ENCODE measurements around the gene LDLRAD4. TPM values are rescaled to one million over a fixed set of nuclear protein-coding genes. Genes with fewer than 3 reads are reported as not detected.
A peak's percentile ranks its signal among the peaks of the same experiment; 100 is the strongest.

The LDLRAD4 gene
- total and polyA plus RNA-seq, 9 of the 15 experiments (the other 6 are each of a cell fraction or from before 2014, with no cell fraction given) = 0.01 TPM; not detected in 8

DNA sequence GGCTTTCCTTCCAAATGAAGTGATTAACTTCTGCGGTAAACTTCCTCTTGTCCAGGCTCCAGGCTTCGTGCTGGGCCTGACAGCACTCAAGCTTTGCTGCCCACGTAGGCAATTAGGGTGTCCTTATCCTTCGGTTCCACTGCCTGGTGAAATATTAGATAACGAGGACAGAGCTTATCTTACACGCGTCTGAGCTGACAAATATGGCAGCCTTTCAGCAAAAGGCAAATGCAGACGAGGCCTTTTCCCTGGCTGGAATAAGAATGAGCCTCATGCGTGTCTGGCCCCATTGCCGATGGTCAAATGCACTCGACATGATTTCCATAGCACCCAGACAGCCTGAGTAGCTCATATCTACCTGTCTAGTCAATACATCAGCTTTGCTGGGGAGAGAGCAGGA lies 366.3 kb downstream of the LDLRAD4 start:
- no peak overlapping the region for H3K9ac ChIP-seq (ENCODE audit: insufficient read depth in 1 of 2, low read depth in 2 of 2, low read length in 2 of 2)
- H3K9me3 ChIP-seq (replicated peaks; ENCODE audit: control insufficient read depth, insufficient read depth, low read depth, low read length) = no peaks in the 10 kb centered on the region
- ChIA-PET CTCF (ENCODE audit: low intra/inter-chr PET ratio) (no interaction called here), POLR2A (interaction anchor here (0.8 kb wide), 1 partner anchor 164 kb away, joined by 3 read pairs; no protein-coding TSS in a partner anchor)
- peaks cover 0 to 8% of the 10 kb centered on the region in 2 experiments; a peak in 3 of 5 replicates for H3K4me1 ChIP-seq (replicated peaks in 1 of 2; ENCODE audit: control insufficient read depth in 2 of 2, insufficient read depth in 2 of 2, low read length in 2 of 2)
- no peak overlapping the region for H2AFZ ChIP-seq (ENCODE audit: low read depth, low read length)
- no peak overlapping the region for H3K4me2 ChIP-seq (ENCODE audit: insufficient read depth, low read length)
- peaks cover 5% of the 10 kb centered on the region for H4K20me1 ChIP-seq (replicated peaks; ENCODE audit: control insufficient read depth, insufficient read depth, low read length)
- intact Hi-C loops (cut with micrococcal nuclease) (no loop called here), in situ Hi-C loops (cut with MboI) (no loop called here)
- FAIRE-seq = peak; percentile 76
- H3K36me3 ChIP-seq (ENCODE audit: control insufficient read depth, insufficient read depth, low read length) = no peaks in the 10 kb centered on the region
- H3K27ac ChIP-seq (ENCODE audit: extremely low read depth, low read depth, low read length) = no peak overlapping the region
- peak; percentile 69 for ATAC-seq
- H3K79me2 ChIP-seq (ENCODE audit: control insufficient read depth, insufficient read depth, low read length) = no peaks in the 10 kb centered on the region
- H3K4me3 ChIP-seq = no peak overlapping the region
- peaks cover 12 to 31% of the 10 kb centered on the region in 2 experiments; a peak in 4 of 5 replicates for H3K27me3 ChIP-seq (ENCODE audit: control insufficient read depth in 2 of 2, insufficient read depth in 2 of 2, low read length in 2 of 2)
- H3K9me1 ChIP-seq (ENCODE audit: control insufficient read depth, insufficient read depth, low read length) = no peaks in the 10 kb centered on the region
- peak in 2 of 4 experiments; percentile 32 to 65 for DNase-seq (ENCODE audit: extremely low read depth in 1 of 4, low spot score in 3 of 4)
- BruUV-seq (replicated peaks) = no TSS peak
- under 1% methylated on average over 11 of the region's 11 CpGs for WGBS (ENCODE audit: insufficient coverage, low coverage, missing lambda C conversion rate)
- peak; percentile 24; the same call in 1 of the 2 replicates for TF ChIP-seq POLR2AphosphoS5 (IDR thresholded peaks at IDR 0.05; ENCODE audit: control insufficient read depth, insufficient read depth, low read depth, low read length)
- TF ChIP-seq, protein P1, sequence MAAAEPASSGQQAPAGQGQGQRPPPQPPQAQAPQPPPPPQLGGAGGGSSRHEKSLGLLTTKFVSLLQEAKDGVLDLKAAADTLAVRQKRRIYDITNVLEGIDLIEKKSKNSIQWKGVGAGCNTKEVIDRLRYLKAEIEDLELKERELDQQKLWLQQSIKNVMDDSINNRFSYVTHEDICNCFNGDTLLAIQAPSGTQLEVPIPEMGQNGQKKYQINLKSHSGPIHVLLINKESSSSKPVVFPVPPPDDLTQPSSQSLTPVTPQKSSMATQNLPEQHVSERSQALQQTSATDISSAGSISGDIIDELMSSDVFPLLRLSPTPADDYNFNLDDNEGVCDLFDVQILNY (CRISPR knock-in tag; IDR thresholded peaks at IDR 0.05) = no peak
- TF ChIP-seq, protein P2, sequence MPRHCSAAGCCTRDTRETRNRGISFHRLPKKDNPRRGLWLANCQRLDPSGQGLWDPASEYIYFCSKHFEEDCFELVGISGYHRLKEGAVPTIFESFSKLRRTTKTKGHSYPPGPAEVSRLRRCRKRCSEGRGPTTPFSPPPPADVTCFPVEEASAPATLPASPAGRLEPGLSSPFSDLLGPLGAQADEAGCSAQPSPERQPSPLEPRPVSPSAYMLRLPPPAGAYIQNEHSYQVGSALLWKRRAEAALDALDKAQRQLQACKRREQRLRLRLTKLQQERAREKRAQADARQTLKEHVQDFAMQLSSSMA (CRISPR knock-in tag; IDR thresholded peaks at IDR 0.05) = no peak
- no peak for TF ChIP-seq RBM34 (IDR thresholded peaks at IDR 0.05; ENCODE audit: borderline replicate concordance, insufficient read depth, low read length)
- no peak for TF ChIP-seq SMARCB1 (IDR thresholded peaks at IDR 0.05; ENCODE audit: insufficient read length, low read depth)
- TF ChIP-seq ZBTB1 (CRISPR knock-in tag; IDR thresholded peaks at IDR 0.05; ENCODE audit: borderline replicate concordance, low read depth) = no peak
- no peak for TF ChIP-seq BRF1 (IDR thresholded peaks at IDR 0.05; ENCODE audit: borderline replicate concordance, extremely low read depth, insufficient read length)
- no peak for TF ChIP-seq ZNF124 (CRISPR knock-in tag; IDR thresholded peaks at IDR 0.05)
- TF ChIP-seq EP300 (IDR thresholded peaks at IDR 0.05; ENCODE audit: low read length) = peak; percentile 53
- 0 out of 4 replicates have a peak, but pooled peaks have one; percentile 34 to 36 for TF ChIP-seq KDM1A (IDR thresholded peaks at IDR 0.05)
- TF ChIP-seq HSF4 (CRISPR knock-in tag; IDR thresholded peaks at IDR 0.05; ENCODE audit: borderline replicate concordance) = no peak
- no peak for TF ChIP-seq CBX8 (IDR thresholded peaks at IDR 0.05; ENCODE audit: borderline replicate concordance, extremely low read depth, low read depth, low read length, poor library complexity, severe bottlenecking)
- TF ChIP-seq NCOR1 (IDR thresholded peaks at IDR 0.05) = peak; percentile 64
- TF ChIP-seq RBM15 (IDR thresholded peaks at IDR 0.05; ENCODE audit: insufficient read depth, low read length) = no peak
- no peak for TF ChIP-seq C11orf30 (IDR thresholded peaks at IDR 0.05; ENCODE audit: low read depth)
- no peak for TF ChIP-seq ETS1 (conservative IDR thresholded peaks at IDR 0.05; ENCODE audit: control insufficient read depth, low read depth, low read length)
- TF ChIP-seq BCOR (IDR thresholded peaks at IDR 0.05) = no peak
- no peak for TF ChIP-seq TAF9B (IDR thresholded peaks at IDR 0.05; ENCODE audit: partially characterized antibody)
- TF ChIP-seq SP2 (IDR thresholded peaks at IDR 0.05; ENCODE audit: extremely low read depth, low read depth, low read length, poor library complexity, severe bottlenecking) = no peak
- TF ChIP-seq TAL1 (IDR thresholded peaks at IDR 0.05) = peak; percentile 81

All from K562 (cell line).